ENCODE data around the gene KCNQ1.

- TF ChIP-seq IRF2 (CRISPR knock-in tag; IDR thresholded peaks at IDR 0.05; ENCODE audit: borderline replicate concordance, low read depth) (no peak), CTCF (IDR thresholded peaks at IDR 0.05) (no peak), ZNF138 (CRISPR knock-in tag; conservative IDR thresholded peaks at IDR 0.05) (no peak), NFE2L1 (CRISPR knock-in tag; IDR thresholded peaks at IDR 0.05) (no peak), HMGXB4 (CRISPR knock-in tag; IDR thresholded peaks at IDR 0.05) (no peak), ATF1 (CRISPR knock-in tag; IDR thresholded peaks at IDR 0.05) (no peak), FOXP4 (CRISPR knock-in tag; IDR thresholded peaks at IDR 0.05) (no peak)
Observed at GRCh38 chr11:2452321-2453012, 7.7 kb downstream of the KCNQ1 start.

All from WTC11 (cell line).